Activated naive CD4-positive, alpha-beta T cell treated with Interleukin-2 at 50 U/mL for 16 hours (primary cell): ENCODE data around the gene EXT2.

Experiments used
- DNase-seq: peaks from one replicate; pipeline ENCODE4 v3.0.0-alpha.2; 2020

EXT2 gene

GRCh38 chr11:44208976-44209603 is 113.6 kb downstream of the EXT2 start:
- DNase-seq: no peak

- DNase-seq: no peak
Measured at GRCh38 chr11:44212128-44212527, 116.7 kb downstream of the EXT2 start.

GRCh38 chr11:44213148-44213547 is 117.7 kb downstream of the EXT2 start:
- DNase-seq: no peak

DNA sequence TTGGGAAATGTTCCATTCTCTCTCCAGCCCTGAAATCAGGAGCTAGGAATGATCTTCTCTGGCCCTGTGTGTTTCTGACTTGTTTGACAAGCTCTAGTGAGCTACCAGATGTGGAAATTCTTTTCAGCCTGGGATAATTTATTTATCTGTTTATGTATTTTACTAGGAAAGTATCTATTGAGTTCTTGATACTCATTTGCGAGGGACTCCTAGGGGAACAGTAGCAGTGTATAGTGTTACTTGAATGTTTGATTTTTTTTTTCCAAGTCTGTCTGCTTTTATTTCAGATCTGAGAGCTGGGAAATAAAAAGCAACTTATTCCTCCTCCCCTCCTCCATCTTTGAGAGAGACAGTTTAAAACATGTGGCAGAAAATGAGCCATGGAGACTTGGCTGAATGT is 122.0 kb downstream of the EXT2 start:
- DNase-seq: no peak

DNA sequence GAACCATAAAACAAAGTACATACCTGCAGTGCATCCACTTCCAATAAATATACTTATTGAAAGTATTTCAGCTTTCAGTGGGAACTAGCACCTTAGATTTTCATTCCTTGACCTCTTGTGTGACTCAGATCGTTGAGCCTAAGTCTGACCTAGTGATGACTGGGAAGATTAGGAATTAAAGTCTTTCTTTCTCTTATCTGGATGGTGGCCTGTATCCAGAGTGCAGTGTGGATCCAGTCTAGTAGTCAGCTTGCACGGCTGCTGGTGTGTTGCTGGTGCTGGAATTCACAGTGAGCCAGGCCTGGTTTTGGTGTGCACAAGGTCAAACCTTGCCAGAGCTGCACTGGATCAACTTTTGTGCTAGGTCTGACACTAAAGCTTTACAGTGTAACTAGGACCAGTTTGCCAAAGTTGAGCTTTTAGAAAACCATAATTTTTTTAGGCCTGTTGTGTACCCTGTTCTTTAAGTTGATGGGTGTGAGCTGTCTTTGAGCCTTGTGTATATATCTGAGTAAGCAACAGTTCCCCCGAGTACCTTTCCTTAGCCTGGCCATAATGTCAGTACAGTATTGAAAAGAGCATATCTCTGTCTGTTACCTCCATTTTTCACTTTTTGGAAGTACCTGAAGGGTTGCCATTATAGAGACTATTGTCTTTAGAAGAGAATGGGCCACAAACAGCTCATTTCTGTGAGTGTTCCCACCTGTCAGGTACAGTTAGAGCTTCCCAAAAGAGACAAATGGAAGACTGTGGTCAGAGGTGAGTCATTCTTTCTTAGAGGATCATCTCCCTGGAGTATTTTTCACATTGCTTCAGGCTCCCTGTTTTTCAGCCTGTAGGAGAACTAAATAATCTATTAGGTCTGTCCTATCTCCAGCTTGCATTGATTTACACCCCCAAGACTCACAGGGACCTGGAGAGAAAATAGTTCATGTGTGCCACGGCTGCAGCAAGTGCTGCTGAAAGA is 124.6 kb downstream of the EXT2 start:
- DNase-seq: no peak

DNA sequence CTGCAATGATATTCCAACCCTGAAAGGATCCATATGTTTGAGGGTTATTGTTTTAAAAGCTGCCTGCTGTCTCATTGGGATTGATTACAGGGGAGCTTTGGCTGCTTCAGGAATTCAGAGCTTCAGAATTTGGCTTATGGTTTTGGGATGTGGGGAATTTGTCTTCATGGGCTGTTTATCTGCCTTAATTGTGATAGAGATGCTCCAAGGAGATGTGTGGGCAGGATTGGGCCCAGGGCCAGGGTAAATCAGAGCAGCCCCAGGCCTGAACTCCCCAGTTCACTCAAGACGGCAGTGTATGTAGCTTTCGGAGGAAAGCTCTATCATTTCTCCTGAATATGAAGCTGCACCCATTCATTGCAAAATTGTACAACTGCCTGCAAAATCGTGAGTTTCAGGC is 126.0 kb downstream of the EXT2 start:
- no peak for DNase-seq

DNA sequence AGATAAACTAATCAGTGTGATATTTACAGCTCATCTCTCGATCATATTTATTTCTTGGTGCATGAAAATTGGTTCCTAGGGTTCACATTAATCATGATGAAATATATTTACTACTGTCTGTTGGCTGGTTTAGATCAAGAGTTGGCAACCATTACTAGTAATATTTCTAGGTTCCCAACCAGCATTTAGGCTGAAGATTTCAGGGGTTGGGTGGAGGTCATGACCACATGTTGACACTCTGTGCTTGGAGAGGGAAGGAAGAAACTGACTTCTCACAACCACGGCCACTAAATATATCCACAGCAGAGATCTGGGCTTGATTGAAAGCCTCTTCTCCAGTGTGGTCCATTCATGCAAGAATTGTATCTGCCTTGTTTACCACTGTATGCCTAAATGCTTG is 126.5 kb downstream of the EXT2 start:
- DNase-seq: no peak

- DNase-seq: no peak
Measured at GRCh38 chr11:44223238-44223637, 127.8 kb downstream of the EXT2 start.

DNA sequence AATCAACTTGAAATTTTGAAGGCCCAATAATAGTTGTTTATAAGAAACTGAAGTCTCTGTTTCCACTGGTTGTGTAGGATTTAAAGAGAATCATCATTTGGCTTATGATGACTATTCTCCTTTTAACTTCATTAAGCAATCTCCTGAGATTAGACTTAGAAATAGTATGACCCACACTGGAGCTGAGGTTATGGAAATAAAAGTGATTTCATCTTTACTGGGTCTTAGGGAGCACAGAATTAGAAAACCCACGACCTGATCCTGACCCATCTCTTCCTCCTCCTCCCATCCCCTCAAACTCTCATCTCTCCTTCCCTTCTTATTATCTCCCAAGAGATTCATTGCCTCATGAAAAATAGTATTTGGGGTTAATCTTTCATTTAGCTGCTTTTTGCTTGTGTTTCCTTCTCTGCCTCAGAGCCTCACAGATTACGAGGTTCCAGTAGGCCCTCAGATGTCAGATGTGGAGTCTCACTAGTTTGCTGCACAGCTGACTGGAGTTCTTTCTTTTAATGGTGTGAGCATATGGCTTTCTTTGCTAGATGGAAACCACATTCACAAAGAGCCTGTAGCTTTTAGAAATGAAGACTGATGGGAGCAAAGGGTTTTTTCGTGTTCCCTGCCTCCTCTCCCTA is 129.5 kb downstream of the EXT2 start:
- DNase-seq: no peak

DNA sequence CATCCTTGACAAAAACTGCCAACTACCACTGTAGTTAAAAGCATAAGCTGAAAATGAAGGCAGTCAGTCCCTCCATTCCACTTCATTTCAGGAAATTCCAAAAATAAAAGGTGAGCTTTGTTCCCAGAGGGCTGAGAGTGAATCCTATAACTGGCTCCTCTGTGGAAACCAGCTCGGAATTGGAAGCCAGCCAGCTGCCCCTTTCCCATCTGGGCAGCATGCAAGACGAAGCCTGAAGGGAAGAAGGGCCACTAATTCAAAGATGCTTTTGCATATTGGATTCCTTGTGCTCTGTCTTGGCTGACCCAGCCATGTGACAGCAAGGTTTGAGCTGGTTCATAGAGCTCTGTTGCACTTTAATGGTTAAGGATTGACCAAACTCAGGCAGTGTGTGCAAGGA is 131.0 kb downstream of the EXT2 start:
- DNase-seq: no peak

GRCh38 chr11:44226945-44227344 is 131.5 kb downstream of the EXT2 start:
- DNase-seq: no peak

- DNase-seq: no peak
Measured at GRCh38 chr11:44228379-44228778, 132.9 kb downstream of the EXT2 start.

DNA sequence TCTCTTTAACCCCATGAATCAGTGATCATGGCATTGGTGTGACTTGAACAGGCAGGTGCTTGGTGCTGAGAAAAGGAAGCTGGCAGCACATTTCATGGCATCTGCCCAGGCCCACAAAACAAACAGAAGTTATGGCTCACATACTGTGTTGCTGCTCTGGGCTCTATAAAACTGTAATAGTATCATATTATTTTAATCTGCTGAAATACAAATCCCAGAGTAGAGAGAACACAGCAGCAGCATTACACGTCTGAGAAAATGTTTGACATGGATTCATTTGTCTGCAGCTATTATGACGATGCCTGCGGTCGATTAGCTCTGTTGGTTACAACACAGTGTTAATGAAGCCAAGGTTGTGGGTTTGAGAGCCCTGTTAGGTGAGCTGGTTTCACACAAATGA is 133.6 kb downstream of the EXT2 start:
- no peak for DNase-seq

DNA sequence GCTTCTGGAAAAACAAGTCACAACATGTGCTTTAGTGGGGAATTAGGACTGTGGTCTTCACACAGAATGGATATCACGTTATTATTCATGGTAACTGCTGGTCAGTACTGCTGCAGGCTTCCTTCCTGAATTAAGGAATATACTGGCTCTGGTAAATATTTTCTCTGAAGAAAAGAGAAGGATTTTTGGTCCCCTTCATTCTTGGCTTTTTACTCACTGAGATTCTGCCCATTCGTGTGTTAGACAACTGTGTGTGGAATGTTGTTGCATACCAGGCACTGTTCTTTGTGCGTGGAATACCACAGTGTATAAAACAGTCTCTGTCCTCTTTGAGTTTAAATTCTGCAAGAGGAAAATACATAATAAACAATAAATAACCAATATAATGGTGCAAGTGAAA is 134.1 kb downstream of the EXT2 start:
- no peak for DNase-seq

DNA sequence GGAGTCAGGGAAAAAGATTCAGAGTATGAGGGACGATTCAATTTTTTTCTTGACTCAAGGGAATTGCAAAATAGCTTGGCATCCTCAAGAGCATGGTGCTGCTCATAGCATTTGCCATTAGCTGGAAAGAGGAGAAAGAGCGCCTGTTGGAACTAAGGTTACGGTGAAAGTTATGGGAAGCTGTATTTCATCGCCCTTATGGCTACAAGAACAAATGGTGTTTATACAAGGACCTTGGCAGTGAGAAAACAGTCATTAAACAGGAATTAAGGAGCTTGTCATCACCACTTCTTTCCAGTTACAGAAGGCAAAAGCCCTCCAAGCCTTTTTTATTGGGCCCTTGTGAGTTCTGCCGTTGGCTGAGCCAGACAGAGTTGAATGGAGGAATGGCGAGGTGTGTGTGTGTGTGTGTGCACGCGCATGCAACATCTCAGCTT is 140.3 kb downstream of the EXT2 start:
- DNase-seq: no peak

DNA sequence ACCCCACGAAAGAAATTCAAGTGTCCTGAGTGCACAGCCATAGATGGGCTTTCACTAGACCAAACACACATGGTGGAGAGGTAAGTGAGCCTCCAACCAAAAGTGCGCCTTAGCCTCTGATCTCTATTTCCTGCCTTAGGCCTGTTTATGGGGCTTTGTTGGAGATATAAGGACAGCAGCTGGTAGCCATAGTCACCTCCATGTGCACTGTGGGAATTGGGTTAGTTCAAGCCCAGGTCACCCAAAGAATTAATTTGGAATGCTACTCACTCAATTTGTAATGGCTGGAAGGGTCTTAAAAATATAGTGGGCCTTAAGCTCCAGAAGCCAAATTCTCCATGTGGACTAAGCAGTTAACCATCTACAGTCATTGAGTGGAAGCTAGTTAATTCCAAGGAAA is 140.8 kb downstream of the EXT2 start:
- no peak for DNase-seq

GRCh38 chr11:44237156-44237555 is 141.7 kb downstream of the EXT2 start:
- DNase-seq: no peak

DNA sequence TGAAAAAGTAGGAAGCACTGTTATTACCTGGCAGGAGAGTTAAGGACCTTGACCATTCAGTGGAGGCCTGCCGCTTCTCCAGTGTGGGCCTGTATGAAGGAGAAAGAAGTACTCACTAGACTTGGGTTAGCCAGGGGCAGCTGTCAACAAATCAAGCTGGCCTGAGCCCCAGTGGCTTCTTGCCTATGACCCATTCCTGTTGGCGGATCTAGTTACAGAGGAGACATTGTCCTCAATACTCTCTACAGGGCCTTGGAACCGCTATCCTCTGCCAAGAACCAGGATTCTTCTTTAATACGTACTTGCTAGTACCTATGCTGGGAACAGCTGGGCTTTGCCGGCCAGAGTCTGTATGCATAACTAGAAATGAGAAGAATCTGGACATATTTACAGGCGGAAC is 146.4 kb downstream of the EXT2 start:
- no peak for DNase-seq

DNA sequence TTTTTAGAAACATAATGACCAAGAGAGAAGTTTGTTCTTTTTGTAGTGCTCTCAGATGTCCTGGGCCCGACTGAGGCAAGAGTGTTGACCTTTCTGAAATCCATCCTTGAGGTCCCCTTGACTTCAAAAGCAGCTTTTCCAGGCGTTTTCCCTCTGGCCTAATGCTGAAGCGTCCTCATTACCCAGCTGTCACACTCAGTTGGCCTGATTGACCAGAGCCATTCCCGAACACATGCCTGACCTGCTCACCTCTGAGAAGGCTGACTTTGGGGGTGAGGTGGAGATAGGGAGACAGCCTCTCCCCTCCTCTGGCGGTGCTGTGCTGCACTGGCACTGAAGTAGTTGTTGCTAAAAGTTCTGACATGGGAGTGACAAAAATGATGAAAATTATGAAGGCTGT is 147.6 kb downstream of the EXT2 start:
- DNase-seq: no peak

GRCh38 chr11:44243595-44244343 is 148.3 kb downstream of the EXT2 start:
- no peak for DNase-seq

DNA sequence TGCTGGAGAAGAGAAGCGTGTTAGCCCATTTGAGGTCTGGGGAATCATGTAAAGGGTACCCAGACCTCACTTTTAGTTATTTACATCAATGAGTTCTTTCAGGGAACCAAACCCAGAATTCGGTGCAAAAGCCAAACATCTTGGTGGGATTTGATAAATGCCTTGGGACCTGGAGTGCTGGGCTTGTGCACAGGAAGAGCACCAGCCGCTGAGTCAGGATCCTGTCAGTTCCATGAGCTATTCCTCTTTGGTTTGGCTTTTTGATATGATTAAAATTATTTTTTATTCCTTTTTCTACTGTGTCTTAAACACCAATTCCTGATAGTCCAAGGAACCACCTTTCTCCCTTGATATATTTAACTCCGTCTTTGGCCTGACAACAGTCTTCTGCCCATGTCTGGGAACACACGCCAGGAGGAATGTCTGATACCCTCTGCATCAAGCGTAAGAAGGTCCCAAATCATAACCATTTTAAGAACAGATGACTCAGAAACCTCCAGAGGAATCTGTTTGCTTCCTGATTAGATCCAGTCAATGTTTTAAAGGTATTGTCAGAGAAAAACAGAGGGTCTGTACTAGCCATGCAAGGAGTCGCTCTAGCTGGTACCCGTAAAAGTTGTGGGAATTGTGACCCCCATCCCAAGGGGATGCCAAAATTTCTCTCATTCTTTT is 149.3 kb downstream of the EXT2 start:
- DNase-seq: no peak

GRCh38 chr11:44246726-44247125 is 151.2 kb downstream of the EXT2 start:
- no peak for DNase-seq

- DNase-seq: no peak
Measured at GRCh38 chr11:44247508-44247907, 152.0 kb downstream of the EXT2 start.
